ENCODE measurements around the gene HIPK2. TPM values are rescaled to one million over a fixed set of nuclear protein-coding genes. Genes with fewer than 3 reads are reported as not detected.

Gene HIPK2
- total and polyA plus RNA-seq, 2 of the 4 experiments (the other 2 are of a cell fraction) = 22.0 to 27.1 TPM

GRCh38 chr7:139716156-139716942 lies 61.4 kb downstream of the HIPK2 start:
- TF ChIP-seq ELK1 (IDR thresholded peaks at IDR 0.05; ENCODE audit: borderline replicate concordance, low read depth, low read length) = no peak
- no peak for TF ChIP-seq RFX5 (IDR thresholded peaks at IDR 0.05; ENCODE audit: low read depth, low read length)
- no peak for TF ChIP-seq MAFK (IDR thresholded peaks at IDR 0.05; ENCODE audit: low read depth, low read length)
- no peak for TF ChIP-seq CHD1 (IDR thresholded peaks at IDR 0.05; ENCODE audit: low read depth, low read length)
- TF ChIP-seq MAZ (IDR thresholded peaks at IDR 0.05; ENCODE audit: borderline replicate concordance, low read depth, low read length) = no peak
- no peak for TF ChIP-seq MXI1 (IDR thresholded peaks at IDR 0.05; ENCODE audit: borderline replicate concordance, low read depth, low read length)
- no peak for TF ChIP-seq RCOR1 (IDR thresholded peaks at IDR 0.05; ENCODE audit: insufficient replicate concordance, low read length)
- Histone ChIP-seq H3K23ac (ENCODE audit: low read depth, low read length) (no peak overlapping the region), H3K27ac (ENCODE audit: insufficient read depth, low read length) (no peak overlapping the region), H2AFZ (replicated peaks; ENCODE audit: low read length, poor library complexity) (no peak overlapping the region), H3K4me3 (ENCODE audit: insufficient read depth, low read depth, low read length) (no peak overlapping the region), H3K79me1 (ENCODE audit: low read depth in 1 of 2, low read length in 2 of 2) (peaks cover 51 to 98% of the 10 kb centered on the region in 2 experiments), H2AK9ac (replicated peaks; ENCODE audit: low read depth, low read length, poor library complexity) (no peak overlapping the region), H3K4ac (ENCODE audit: low read depth, low read length) (no peak overlapping the region), H2BK5ac (ENCODE audit: low read depth, low read length, poor library complexity, severe bottlenecking) (no peak overlapping the region), H3K27me3 (ENCODE audit: control insufficient read depth, insufficient read depth, low read length) (no peaks in the 10 kb centered on the region), H2AK5ac (ENCODE audit: low read depth, low read length) (no peak overlapping the region), H3K4me1 (ENCODE audit: control insufficient read depth, insufficient read depth, low read length) (peaks cover 9% of the 10 kb centered on the region), H2BK20ac (ENCODE audit: low read depth, low read length) (no peak overlapping the region), H4K8ac (ENCODE audit: low read depth in 2 of 2, low read length in 2 of 2) (no peak overlapping the region), H3K9me1 (ENCODE audit: insufficient read depth, low read length) (peaks cover 57% of the 10 kb centered on the region), H4K91ac (ENCODE audit: insufficient read depth, low read depth, low read length) (no peak overlapping the region), H3K18ac (ENCODE audit: low read depth, low read length) (no peak overlapping the region), H3K9me3 (ENCODE audit: control insufficient read depth, insufficient read depth, low read length) (no peaks in the 10 kb centered on the region), H2BK120ac (ENCODE audit: low read depth, low read length) (no peak overlapping the region), H3K9ac (ENCODE audit: low read depth, low read length) (no peak overlapping the region), H3K36me3 (ENCODE audit: control insufficient read depth, insufficient read depth, low read length) (peaks cover 54% of the 10 kb centered on the region), H3K14ac (replicated peaks; ENCODE audit: low read depth, low read length) (no peak overlapping the region), H2BK15ac (ENCODE audit: low read depth, low read length) (no peak overlapping the region), H4K20me1 (ENCODE audit: insufficient read depth, low read length) (peaks cover 98% of the 10 kb centered on the region), H3K56ac (ENCODE audit: extremely low read depth, insufficient read depth, low read length) (no peak overlapping the region), H4K5ac (ENCODE audit: low read depth, low read length) (no peak overlapping the region), H3K4me2 (ENCODE audit: low read depth, low read length) (no peak overlapping the region)
- intact Hi-C loops (cut with micrococcal nuclease) = no loop called here
- dilution Hi-C loops (cut with HindIII; ENCODE audit: low sequenced_read_pairs, unreplicated experiment) = no loop called here
- WGBS, 2 experiments (ENCODE audit: extremely low coverage in 2 of 2, insufficient read length in 1 of 2) = 97% methylated on average over 21 of the region's 39 CpGs; no CpG with 5 or more reads in 1 of the 2 experiments
- in situ Hi-C loops (cut with MboI; ENCODE audit: low sequenced_read_pairs) = no loop called here
- ChIA-PET CTCF (no interaction called here), POLR2A (ENCODE audit: unreplicated experiment) (no interaction called here)
- DNase-seq (no peak), ATAC-seq (ENCODE audit: low read depth) (no peak)
- TSS peak; percentile 92 for BruUV-seq (replicated peaks)

All from IMR-90 (cell line).